ENCODE data around the gene CKM.

Gene CKM

GRCh38 chr19:45322744-45323281 lies at the start of gene CKM:
Gene CKM (minus strand): TSS chr19:45322875. CDS start chr19:45319713, 3,162 bp downstream.
- H3K4me3 ChIP-seq (ENCODE audit: low read depth, low read length) = no peak within 1 kb of the TSS
- TF ChIP-seq CTCF (IDR thresholded peaks at IDR 0.05; ENCODE audit: borderline replicate concordance, insufficient read depth, low read depth, low read length) = no peak

- H3K4me3 ChIP-seq (ENCODE audit: low read depth, low read length) = peak within 1 kb of the TSS; percentile 79
- no peak for TF ChIP-seq CTCF (IDR thresholded peaks at IDR 0.05; ENCODE audit: borderline replicate concordance, insufficient read depth, low read depth, low read length)
Measured at GRCh38 chr19:45370410-45371204, 47.9 kb upstream of the CKM start, which contains the start of gene ERCC2. Gene ERCC2 (minus strand): TSS chr19:45370573. CDS start chr19:45370540, 33 bp downstream.

- H3K4me3 ChIP-seq (ENCODE audit: low read depth, low read length) = no peak overlapping the region
- no peak for TF ChIP-seq CTCF (IDR thresholded peaks at IDR 0.05; ENCODE audit: borderline replicate concordance, insufficient read depth, low read depth, low read length)
Measured at GRCh38 chr19:45368737-45369340, 46.2 kb upstream of the CKM start.

DNA sequence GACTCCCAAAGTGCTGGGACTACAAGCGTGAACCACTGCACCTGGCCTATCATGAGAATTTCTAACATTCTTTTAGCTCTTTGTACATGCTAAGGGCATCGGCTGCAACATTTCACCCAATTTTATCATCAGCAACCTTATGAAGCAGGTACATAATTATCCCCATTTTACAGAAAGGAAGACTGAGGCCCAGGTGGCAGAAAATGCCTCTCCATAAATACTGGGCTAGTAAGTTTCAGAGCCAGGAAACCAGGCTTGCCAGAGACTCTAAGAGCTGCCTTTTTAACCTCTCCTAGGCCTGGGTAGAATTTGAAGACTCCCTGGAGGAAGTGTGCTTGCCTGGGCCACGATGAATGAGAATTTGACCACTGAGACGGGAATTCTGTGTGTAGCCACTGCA lies 45.5 kb upstream of the CKM start:
- H3K4me3 ChIP-seq (ENCODE audit: low read depth, low read length) = no peak overlapping the region
- TF ChIP-seq CTCF (IDR thresholded peaks at IDR 0.05; ENCODE audit: borderline replicate concordance, insufficient read depth, low read depth, low read length) = no peak

- H3K4me3 ChIP-seq (ENCODE audit: low read depth, low read length) = no peak overlapping the region
- no peak for TF ChIP-seq CTCF (IDR thresholded peaks at IDR 0.05; ENCODE audit: borderline replicate concordance, insufficient read depth, low read depth, low read length)
Measured at GRCh38 chr19:45364696-45365095, 42.0 kb upstream of the CKM start.

DNA sequence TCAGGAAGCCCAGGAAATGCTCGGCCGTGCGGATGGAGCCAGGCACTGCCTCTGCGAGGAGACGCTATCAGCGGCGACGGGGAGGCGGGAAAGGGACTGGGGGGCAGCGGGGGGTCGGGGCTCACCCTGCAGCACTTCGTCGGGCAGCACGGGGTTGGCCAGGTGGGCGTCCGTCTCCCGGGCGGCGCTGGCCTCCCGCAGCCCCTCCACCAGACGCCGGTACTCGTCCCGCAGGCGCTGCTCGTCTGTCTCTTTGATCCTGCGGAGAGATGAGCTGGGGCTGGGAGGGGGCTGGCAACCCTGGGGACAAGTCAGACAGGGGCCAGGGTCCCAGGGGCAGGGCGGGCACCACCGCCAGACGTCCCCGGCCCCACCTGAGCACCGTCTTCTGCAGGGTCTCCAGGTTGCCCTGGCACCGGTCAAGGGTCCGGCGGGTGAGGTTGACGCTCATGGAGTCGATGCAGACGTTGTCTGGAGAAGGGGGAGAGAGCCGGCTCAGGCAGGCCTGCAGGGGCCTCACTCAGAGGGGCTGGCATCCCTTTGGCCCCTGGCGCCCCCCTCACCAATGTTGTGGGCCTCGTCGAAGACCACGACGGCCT lies 41.3 kb upstream of the CKM start:
- no peak overlapping the region for H3K4me3 ChIP-seq (ENCODE audit: low read depth, low read length)
- no peak for TF ChIP-seq CTCF (IDR thresholded peaks at IDR 0.05; ENCODE audit: borderline replicate concordance, insufficient read depth, low read depth, low read length)

Measured in GM12875 (cell line).